Erythroblast (primary cell): ENCODE results near the gene TXNDC5.
"Not testable (repeated sequence)": the region's sequence is repeated elsewhere in the genome, so short reads cannot be mapped to it uniquely, and the experiment has no call there.

Experiments used
- DNase-seq, 2 experiments: peaks; one replicate each; lab custom pipeline; 2025; lab: John Stamatoyannopoulos, UW
- GATA1 ChIP-seq: IDR thresholded peaks from 2 replicates; pipeline ENCODE4 v1.6.1; 2011; ENCODE audit warnings: low read depth, mild to moderate bottlenecking, control low read depth, low read length, moderate library complexity
- POLR2A ChIP-seq: IDR thresholded peaks from 2 replicates; pipeline ENCODE4 v1.6.1; 2011; ENCODE audit warnings: mild to moderate bottlenecking, low read length

Gene TXNDC5

GRCh38 chr6:7909323-7910276, 988 bp downstream of the TXNDC5 start:
- TF ChIP-seq POLR2A, result no peak
- no peak for TF ChIP-seq GATA1

GRCh38 chr6:7907159-7907558, 3.4 kb downstream of the TXNDC5 start:
- no peak for DNase-seq

More at GRCh38 chr6:7909323-7910276, 988 bp downstream of the TXNDC5 start:
- peak; percentile 59 to 65 for DNase-seq

GRCh38 chr6:7906741-7907140, 3.8 kb downstream of the TXNDC5 start:
- TF ChIP-seq POLR2A, result no peak
- no peak for TF ChIP-seq GATA1
- DNase-seq, result no peak

More at GRCh38 chr6:7907159-7907558, 3.4 kb downstream of the TXNDC5 start:
- TF ChIP-seq POLR2A (no peak), GATA1 (no peak)

GRCh38 chr6:7905416-7905815, 5.2 kb downstream of the TXNDC5 start:
- no peak for DNase-seq
- TF ChIP-seq POLR2A (no peak), GATA1 (no peak)

- TF ChIP-seq POLR2A (no peak), GATA1 (no peak)
- DNase-seq, result no peak
These were observed 5.8 kb downstream of the TXNDC5 start for GRCh38 chr6:7904654-7905319.

- TF ChIP-seq GATA1 (no peak), POLR2A (no peak)
- no peak for DNase-seq
These were observed 6.9 kb downstream of the TXNDC5 start for GRCh38 chr6:7903673-7904072.

- TF ChIP-seq POLR2A (no peak), GATA1 (no peak)
- DNase-seq, result no peak
These were observed 7.7 kb downstream of the TXNDC5 start for GRCh38 chr6:7902867-7903266.

- no peak for TF ChIP-seq GATA1
- no peak for TF ChIP-seq POLR2A
- no peak for DNase-seq
These were observed 8.4 kb downstream of the TXNDC5 start for GRCh38 chr6:7902221-7902620.

- peak; percentile 36 to 64 for DNase-seq
- no peak for TF ChIP-seq POLR2A
- no peak for TF ChIP-seq GATA1
These were observed 8.8 kb downstream of the TXNDC5 start for GRCh38 chr6:7901780-7902179.

GRCh38 chr6:7901056-7901455, 9.5 kb downstream of the TXNDC5 start:
- no peak for DNase-seq
- TF ChIP-seq POLR2A (no peak), GATA1 (no peak)

- no peak for DNase-seq
- TF ChIP-seq GATA1 (no peak), POLR2A (no peak)
These were observed 10.0 kb downstream of the TXNDC5 start for GRCh38 chr6:7900621-7901020.

GRCh38 chr6:7899889-7900213, 10.7 kb downstream of the TXNDC5 start:
- DNase-seq, result no peak
- TF ChIP-seq GATA1 (no peak), POLR2A (no peak)

GRCh38 chr6:7899101-7899888, 11.3 kb downstream of the TXNDC5 start:
- DNase-seq, result peak; percentile 66 to 88
- TF ChIP-seq POLR2A, result no peak
- no peak for TF ChIP-seq GATA1

GRCh38 chr6:7898193-7898586, 12.4 kb downstream of the TXNDC5 start:
- not testable (repeated sequence) for DNase-seq
